ENCODE data around the gene ENO3. TPM values are rescaled to one million over a fixed set of nuclear protein-coding genes. Genes with fewer than 3 reads are reported as not detected.
A peak's percentile ranks its signal among the peaks of the same experiment; 100 is the strongest.

ENO3 gene
- total RNA-seq, 1 experiment from 2014 or later: 5.2 TPM

DNA sequence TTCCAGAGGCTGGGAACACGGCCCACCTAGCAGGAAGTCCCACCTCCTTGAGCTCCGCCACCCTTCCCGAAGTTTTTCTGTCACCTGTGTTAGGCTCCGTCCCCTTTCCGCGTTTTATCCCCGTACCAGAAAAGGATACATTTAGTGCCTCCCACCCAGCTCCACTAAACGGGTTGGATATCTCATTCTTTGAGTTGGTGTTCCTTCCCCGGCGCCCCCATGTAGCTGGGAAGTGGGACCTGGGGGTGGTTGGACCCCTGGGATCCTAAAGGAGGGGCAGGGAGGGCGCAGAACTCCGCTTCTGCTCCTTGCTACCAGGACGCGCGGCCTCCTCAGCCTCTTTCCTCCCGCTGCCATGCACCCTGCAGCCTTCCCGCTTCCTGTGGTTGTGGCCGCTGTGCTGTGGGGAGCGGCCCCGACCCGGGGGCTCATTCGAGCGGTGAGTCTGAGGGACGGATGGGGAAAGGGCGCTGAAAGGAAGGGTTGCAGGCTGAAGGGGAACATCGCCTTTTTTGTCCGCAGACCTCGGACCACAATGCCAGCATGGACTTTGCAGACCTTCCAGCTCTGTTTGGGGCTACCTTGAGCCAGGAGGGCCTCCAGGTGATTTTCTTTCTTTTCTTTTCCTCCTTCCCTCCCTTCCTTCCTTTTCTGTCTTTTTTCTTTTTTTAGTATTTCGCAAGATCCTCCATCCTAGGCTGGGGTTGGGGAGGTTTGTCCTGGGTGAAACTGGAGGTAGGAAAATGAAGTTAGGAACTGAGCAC lies 10.2 kb upstream of the ENO3 start:
- Histone ChIP-seq H3K9me3 (replicated peaks) (no peaks in the 10 kb centered on the region), H3K27ac (peak overlapping the region; percentile 79), H3K36me3 (peaks cover 69% of the 10 kb centered on the region), H3K4me3 (peak overlapping the region; percentile 59), H3K4me1 (replicated peaks) (peaks cover 37% of the 10 kb centered on the region), H3K27me3 (replicated peaks) (no peaks in the 10 kb centered on the region)
- no peak for DNase-seq (ENCODE audit: low read depth in 1 of 2, low spot score in 2 of 2)

DNA sequence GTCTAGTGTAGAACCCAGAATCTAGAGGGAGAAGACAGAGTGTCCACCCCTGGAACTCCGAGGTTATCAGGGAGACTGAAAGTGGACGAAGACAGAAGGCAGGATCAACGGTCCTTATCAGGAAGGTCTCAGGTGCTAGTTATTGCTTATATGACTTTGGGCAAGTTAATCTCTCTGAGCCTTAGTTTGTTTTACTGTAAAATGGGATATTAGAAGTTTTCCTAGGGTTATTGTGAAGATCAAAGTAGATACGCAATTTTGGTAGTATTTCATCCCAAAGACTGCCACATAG lies 9.7 kb upstream of the ENO3 start:
- Histone ChIP-seq H3K4me3 (peak overlapping the region; percentile 59), H3K27ac (no peak overlapping the region), H3K4me1 (replicated peaks) (peaks cover 41% of the 10 kb centered on the region), H3K9me3 (replicated peaks) (no peaks in the 10 kb centered on the region), H3K36me3 (peaks cover 75% of the 10 kb centered on the region), H3K27me3 (replicated peaks) (no peaks in the 10 kb centered on the region)
- no peak for DNase-seq (ENCODE audit: low read depth in 1 of 2, low spot score in 2 of 2)

DNA sequence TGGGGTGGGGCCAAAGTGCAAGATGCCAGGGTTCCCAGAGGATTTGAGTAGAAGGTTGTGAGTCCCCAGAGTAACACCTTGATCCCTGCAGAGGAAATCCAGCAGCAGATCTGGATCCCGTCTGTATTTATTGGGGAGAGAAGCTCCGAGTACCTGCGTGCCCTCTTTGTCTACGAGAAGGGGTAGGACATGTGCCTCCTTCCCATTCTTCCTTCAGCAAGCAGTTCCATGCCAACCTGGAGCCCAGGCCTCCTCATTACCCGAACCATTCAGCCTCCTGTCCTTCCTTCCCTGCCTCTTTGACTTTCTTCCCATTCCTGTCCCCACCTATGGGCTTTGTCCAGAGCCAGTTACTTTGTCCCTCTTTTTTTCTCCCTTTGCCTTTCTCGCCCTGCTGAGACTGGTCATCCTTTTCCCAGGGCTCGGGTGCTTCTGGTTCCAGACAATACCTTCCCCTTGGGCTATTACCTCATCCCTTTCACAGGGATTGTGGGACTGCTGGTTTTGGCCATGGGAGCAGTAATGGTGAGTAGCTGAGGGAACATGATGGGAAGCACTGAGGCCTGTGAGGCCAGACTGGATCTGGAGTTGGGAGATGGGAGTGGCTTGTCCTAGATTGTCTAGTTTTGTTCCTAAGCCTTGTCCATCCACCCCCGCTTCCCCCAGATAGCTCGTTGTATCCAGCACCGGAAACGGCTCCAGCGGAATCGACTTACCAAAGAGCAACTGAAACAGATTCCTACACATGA lies 8.0 kb upstream of the ENO3 start:
- DNase-seq (ENCODE audit: low read depth in 1 of 2, low spot score in 2 of 2): no peak
- Histone ChIP-seq H3K4me3 (no peak overlapping the region), H3K4me1 (replicated peaks) (peaks cover 43% of the 10 kb centered on the region), H3K27ac (no peak overlapping the region), H3K27me3 (replicated peaks) (no peaks in the 10 kb centered on the region), H3K9me3 (replicated peaks) (no peaks in the 10 kb centered on the region), H3K36me3 (peaks cover 82% of the 10 kb centered on the region)

GRCh38 chr17:4944163-4944553 lies 6.8 kb upstream of the ENO3 start:
- no peak for DNase-seq (ENCODE audit: low read depth in 1 of 2, low spot score in 2 of 2)
- Histone ChIP-seq H3K4me3 (no peak overlapping the region), H3K9me3 (replicated peaks) (no peaks in the 10 kb centered on the region), H3K36me3 (peaks cover 76% of the 10 kb centered on the region), H3K27ac (no peak overlapping the region), H3K4me1 (replicated peaks) (peaks cover 43% of the 10 kb centered on the region), H3K27me3 (replicated peaks) (no peaks in the 10 kb centered on the region)

GRCh38 chr17:4944554-4945175 lies 6.3 kb upstream of the ENO3 start:
- Histone ChIP-seq H3K4me1 (replicated peaks) (peaks cover 48% of the 10 kb centered on the region), H3K27ac (peak overlapping the region; percentile 50), H3K9me3 (replicated peaks) (no peaks in the 10 kb centered on the region), H3K27me3 (replicated peaks) (no peaks in the 10 kb centered on the region), H3K36me3 (peaks cover 76% of the 10 kb centered on the region), H3K4me3 (no peak overlapping the region)
- no peak for DNase-seq (ENCODE audit: low read depth in 1 of 2, low spot score in 2 of 2)

GRCh38 chr17:4945176-4945943 lies 5.6 kb upstream of the ENO3 start:
- H3K4me1 ChIP-seq (replicated peaks): peaks cover 54% of the 10 kb centered on the region

DNA sequence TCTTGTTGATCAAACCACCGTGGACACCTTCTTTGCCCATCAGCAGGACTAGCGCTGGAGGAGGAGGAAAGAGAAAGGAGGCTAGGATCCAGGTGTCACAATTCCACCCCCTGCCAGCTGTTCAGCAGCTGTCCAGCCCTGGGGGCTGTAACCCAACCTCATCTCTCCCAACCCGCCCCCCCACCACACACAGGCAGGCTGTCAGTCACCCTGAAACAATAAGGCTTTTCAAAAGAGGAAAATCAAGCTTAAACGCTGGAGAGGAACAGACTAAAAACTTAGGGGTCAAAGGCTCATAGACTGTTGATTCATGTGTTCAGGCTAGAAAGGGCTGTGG lies 5.0 kb upstream of the ENO3 start:
- DNase-seq (ENCODE audit: low read depth in 1 of 2, low spot score in 2 of 2): no peak
- peaks cover 55% of the 10 kb centered on the region for H3K4me1 ChIP-seq (replicated peaks)
- no peaks in the 10 kb centered on the region for H3K27me3 ChIP-seq (replicated peaks)
- no peak overlapping the region for H3K27ac ChIP-seq
- no peaks in the 10 kb centered on the region for H3K9me3 ChIP-seq (replicated peaks)
- peak overlapping the region; percentile 92 for H3K4me3 ChIP-seq
- H3K36me3 ChIP-seq: peaks cover 72% of the 10 kb centered on the region

More at GRCh38 chr17:4945176-4945943, 5.6 kb upstream of the ENO3 start:
- Histone ChIP-seq H3K9me3 (replicated peaks) (no peaks in the 10 kb centered on the region), H3K27ac (peak overlapping the region; percentile 50), H3K4me3 (peak overlapping the region; percentile 92), H3K27me3 (replicated peaks) (no peaks in the 10 kb centered on the region), H3K36me3 (peaks cover 76% of the 10 kb centered on the region)
- DNase-seq (ENCODE audit: low read depth in 1 of 2, low spot score in 2 of 2): peak; percentile 76 to 92

- H3K4me3 ChIP-seq: peak overlapping the region; percentile 92
- DNase-seq (ENCODE audit: low read depth in 1 of 2, low spot score in 2 of 2): no peak
- H3K27me3 ChIP-seq (replicated peaks): no peaks in the 10 kb centered on the region
- H3K36me3 ChIP-seq: peaks cover 66% of the 10 kb centered on the region
- H3K27ac ChIP-seq: no peak overlapping the region; the same call in 1 of the 2 replicates
- no peaks in the 10 kb centered on the region for H3K9me3 ChIP-seq (replicated peaks)
- peaks cover 55% of the 10 kb centered on the region for H3K4me1 ChIP-seq (replicated peaks)
These were observed 4.5 kb upstream of the ENO3 start for GRCh38 chr17:4946312-4946976.

DNA sequence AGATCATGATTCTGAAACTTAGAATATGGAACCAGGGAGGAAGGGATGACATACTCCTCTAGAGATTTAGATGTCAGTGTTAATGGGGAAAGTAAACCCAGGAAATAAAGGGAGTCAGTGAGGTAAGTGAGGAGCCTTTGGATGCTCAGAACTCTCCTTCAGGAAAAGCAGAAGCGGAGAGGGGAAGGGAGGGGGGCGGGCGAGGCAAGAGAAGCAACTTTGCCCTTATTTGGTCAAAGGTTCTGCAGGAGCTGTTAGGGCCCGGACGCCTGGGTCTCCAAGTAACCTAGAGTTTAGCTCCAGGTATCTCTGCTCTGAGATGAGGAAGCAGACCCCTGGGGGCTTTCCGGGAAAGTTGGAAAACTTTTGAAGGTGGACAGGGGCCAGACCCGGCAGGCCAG lies 3.9 kb upstream of the ENO3 start:
- DNase-seq (ENCODE audit: low read depth in 1 of 2, low spot score in 2 of 2): peak in 1 of 2 experiments; percentile 47
- no peaks in the 10 kb centered on the region for H3K9me3 ChIP-seq (replicated peaks)
- H3K27me3 ChIP-seq (replicated peaks): no peaks in the 10 kb centered on the region
- H3K4me1 ChIP-seq (replicated peaks): peaks cover 56% of the 10 kb centered on the region
- H3K4me3 ChIP-seq: peak overlapping the region; percentile 92
- H3K36me3 ChIP-seq: peaks cover 61% of the 10 kb centered on the region
- H3K27ac ChIP-seq: no peak overlapping the region; the same call in 1 of the 2 replicates

- no peaks in the 10 kb centered on the region for H3K27me3 ChIP-seq (replicated peaks)
- H3K4me1 ChIP-seq (replicated peaks): peaks cover 61% of the 10 kb centered on the region
- peak overlapping the region; percentile 92 for H3K4me3 ChIP-seq
- H3K9me3 ChIP-seq (replicated peaks): no peaks in the 10 kb centered on the region
- peak overlapping the region; percentile 86 for H3K27ac ChIP-seq
- H3K36me3 ChIP-seq: peaks cover 56% of the 10 kb centered on the region
- peak; percentile 80 to 86 for DNase-seq (ENCODE audit: low read depth in 1 of 2, low spot score in 2 of 2)
These were observed 3.3 kb upstream of the ENO3 start for GRCh38 chr17:4947411-4948165.

DNA sequence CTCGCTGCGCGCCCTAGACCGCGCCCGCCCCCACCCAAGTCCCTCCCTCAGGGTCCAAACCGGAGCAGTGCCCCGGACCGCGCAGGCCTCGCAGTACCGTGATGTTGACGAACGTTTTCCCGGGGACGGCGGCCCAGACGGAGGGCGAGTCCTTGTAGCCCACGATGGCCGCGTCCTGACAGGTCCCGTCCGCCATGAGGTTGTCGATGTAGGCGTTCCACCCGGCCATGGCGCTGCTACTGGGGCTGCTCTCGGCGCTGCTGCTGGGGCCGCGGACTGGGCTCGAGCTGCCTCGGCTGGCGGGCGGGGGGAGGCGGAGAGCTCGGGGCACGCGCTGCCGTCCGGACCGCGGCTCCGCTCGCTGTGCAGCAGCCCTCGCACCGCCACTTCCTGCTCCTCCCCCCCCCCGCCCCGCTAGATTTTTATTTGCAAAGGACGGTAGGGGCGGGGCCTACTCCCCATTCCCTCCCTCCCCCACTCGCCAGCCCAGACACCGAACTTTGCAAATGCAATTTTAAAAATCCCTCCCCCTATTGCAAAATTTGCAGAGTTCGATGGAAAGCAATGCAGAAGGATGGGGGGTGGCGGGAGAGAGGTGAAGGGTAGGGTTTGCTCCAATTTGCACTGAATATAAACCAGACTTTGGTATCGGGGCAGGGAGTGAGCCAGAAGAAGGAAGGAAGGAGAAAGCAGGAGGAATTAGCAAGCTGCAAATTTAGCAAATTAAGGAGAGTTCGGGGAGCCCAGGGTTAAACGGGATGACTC lies 2.6 kb upstream of the ENO3 start, which contains the start of gene PFN1:
PFN1 (minus strand) TSS at position 365 of the 765 bp plus-strand sequence; CDS start at position 229, 136 bp downstream.
- Histone ChIP-seq H3K27ac (peak within 1 kb of the TSS; percentile 92), H3K4me1 (replicated peaks) (peaks cover 69% of the 10 kb centered on the region), H3K9me3 (replicated peaks) (no peaks in the 10 kb centered on the region), H3K27me3 (replicated peaks) (no peaks in the 10 kb centered on the region), H3K4me3 (peak within 1 kb of the TSS; percentile 92), H3K36me3 (peaks cover 49% of the 10 kb centered on the region)
- peak; percentile 88 to 89 for DNase-seq (ENCODE audit: low read depth in 1 of 2, low spot score in 2 of 2)

DNA sequence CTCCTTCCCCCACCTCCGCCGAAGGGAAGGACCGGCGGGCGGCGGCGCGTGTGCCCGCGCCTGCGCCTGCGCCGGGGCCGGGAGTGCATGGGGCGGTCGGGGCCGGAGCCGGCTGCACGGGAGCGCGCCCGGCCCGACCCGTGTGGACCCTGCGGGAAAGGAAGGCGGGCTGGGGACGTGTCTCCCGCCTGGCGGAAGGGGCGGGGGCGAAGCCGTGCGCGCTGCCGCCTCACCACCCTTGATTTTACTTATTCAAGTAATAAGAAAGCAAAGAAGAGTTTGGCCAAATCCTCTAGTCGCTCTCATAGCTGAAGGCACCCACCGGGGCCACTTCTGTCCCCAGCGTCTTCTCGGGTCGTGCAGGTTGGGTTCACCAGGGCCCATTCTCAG lies 2.0 kb upstream of the ENO3 start:
- Histone ChIP-seq H3K4me3 (peak overlapping the region; percentile 92), H3K27ac (peak overlapping the region; percentile 92), H3K9me3 (replicated peaks) (no peaks in the 10 kb centered on the region), H3K36me3 (peaks cover 43% of the 10 kb centered on the region), H3K27me3 (replicated peaks) (no peaks in the 10 kb centered on the region), H3K4me1 (replicated peaks) (peaks cover 75% of the 10 kb centered on the region)
- peak in 1 of 2 experiments; percentile 86 for DNase-seq (ENCODE audit: low read depth in 1 of 2, low spot score in 2 of 2)

All from SJSA1 (cell line).